GM18499 (cell line): Measurements from ENCODE around the gene PRPF6.

ENCODE experiments used
- ATAC-seq: cut with Tn5 transposase; IDR thresholded peaks from one replicate; pipeline ENCODE4 v1.9.1; 2021; ENCODE audit warnings: moderate number of reproducible peaks; ENCODE audit not compliant: insufficient read depth, unreplicated experiment

PRPF6 gene

GRCh38 chr20:64071341-64072332 is 90.7 kb downstream of the PRPF6 start:
- ATAC-seq, result no peak

GRCh38 chr20:64072498-64073063 is 91.6 kb downstream of the PRPF6 start:
- no peak for ATAC-seq

- ATAC-seq, result no peak
Measured at GRCh38 chr20:64073476-64074183, 92.7 kb downstream of the PRPF6 start.

- ATAC-seq, result no peak
Measured at GRCh38 chr20:64074184-64074789, 93.4 kb downstream of the PRPF6 start.

GRCh38 chr20:64074963-64075362 is 94.0 kb downstream of the PRPF6 start:
- ATAC-seq, result no peak

- ATAC-seq, result no peak
Measured at GRCh38 chr20:64075556-64075955, 94.6 kb downstream of the PRPF6 start.

- ATAC-seq, result no peak
Measured at GRCh38 chr20:64076061-64076997, 95.4 kb downstream of the PRPF6 start.

- ATAC-seq, result no peak
Measured at GRCh38 chr20:64077094-64077493, 96.2 kb downstream of the PRPF6 start.

GRCh38 chr20:64077541-64077875 is 96.6 kb downstream of the PRPF6 start:
- ATAC-seq, result no peak

- ATAC-seq, result no peak
Measured at GRCh38 chr20:64077876-64078551, 97.1 kb downstream of the PRPF6 start.

- no peak for ATAC-seq
Measured at GRCh38 chr20:64078934-64079272, 98.0 kb downstream of the PRPF6 start.

- ATAC-seq, result no peak
Measured at GRCh38 chr20:64079273-64080012, 98.5 kb downstream of the PRPF6 start, which contains the start of gene RGS19. Gene RGS19 (minus strand): TSS chr20:64079518. CDS start chr20:64076886, 2,632 bp downstream.

- ATAC-seq, result no peak
Measured at GRCh38 chr20:64080013-64080812, 99.3 kb downstream of the PRPF6 start, which contains the start of gene OPRL1. Gene OPRL1 (plus strand): TSS chr20:64080082. CDS start chr20:64092721, 12,639 bp downstream.

- ATAC-seq, result no peak
Measured at GRCh38 chr20:64080813-64081623, 100.1 kb downstream of the PRPF6 start.

- ATAC-seq, result no peak
Measured at GRCh38 chr20:64081624-64081964, 100.7 kb downstream of the PRPF6 start.

GRCh38 chr20:64082126-64082731 is 101.3 kb downstream of the PRPF6 start:
- ATAC-seq, result no peak
